Retinal pigment epithelial cell (primary cell): ENCODE results near the gene TNFRSF8.
"Not testable (repeated sequence)": the region's sequence is repeated elsewhere in the genome, so short reads cannot be mapped to it uniquely, and the experiment has no call there.

Experiments used
- DNase-seq: peaks from one replicate; pipeline ENCODE4 v3.0.0-alpha.2; 2010; ENCODE audit warnings: low read depth
- H3K4me3 ChIP-seq: 2 replicates; pipeline ENCODE4 v1.5.1; 2011; ENCODE audit warnings: mild to moderate bottlenecking, low read length, control low read depth, moderate library complexity
- CTCF ChIP-seq: conservative IDR thresholded peaks from 2 replicates; pipeline ENCODE4 v1.5.1; 2011; ENCODE audit warnings: low read depth, low read length, control low read depth, inconsistent platforms

TNFRSF8 gene

DNA sequence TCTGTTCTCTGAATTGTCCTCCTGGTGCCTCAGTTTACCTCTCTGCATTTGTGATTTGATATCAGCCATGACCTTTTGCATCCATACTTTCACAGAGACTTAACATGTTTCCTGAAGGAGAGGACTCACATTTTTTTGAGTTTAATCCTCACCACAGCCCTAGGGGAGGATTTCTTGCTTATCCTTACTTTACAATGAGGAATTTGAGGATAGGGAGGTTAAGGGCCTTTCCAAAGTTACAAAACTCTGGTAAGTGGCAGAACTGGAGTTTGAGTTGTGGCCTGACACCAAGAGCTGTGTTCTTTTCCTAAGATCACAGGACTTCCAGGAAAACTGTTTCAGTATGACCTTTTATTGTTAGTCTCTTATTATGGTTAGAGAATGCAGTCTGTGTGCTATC lies 34.2 kb downstream of the TNFRSF8 start:
- no peak for DNase-seq
- H3K4me3 ChIP-seq: no peak overlapping the region
- no peak for TF ChIP-seq CTCF

- H3K4me3 ChIP-seq: no peak overlapping the region
- DNase-seq: no peak
Measured at GRCh38 chr1:12098786-12099185, 35.7 kb downstream of the TNFRSF8 start.

GRCh38 chr1:12099610-12100009 lies 36.5 kb downstream of the TNFRSF8 start:
- no peak for DNase-seq
- TF ChIP-seq CTCF: no peak
- H3K4me3 ChIP-seq: no peak overlapping the region

More at GRCh38 chr1:12098786-12099185, 35.7 kb downstream of the TNFRSF8 start:
- no peak for TF ChIP-seq CTCF

GRCh38 chr1:12100071-12100470 lies 37.0 kb downstream of the TNFRSF8 start:
- H3K4me3 ChIP-seq: no peak overlapping the region
- TF ChIP-seq CTCF: no peak
- no peak for DNase-seq

GRCh38 chr1:12101120-12101519 lies 38.0 kb downstream of the TNFRSF8 start:
- DNase-seq, H3K4me3 ChIP-seq: not testable (repeated sequence)

DNA sequence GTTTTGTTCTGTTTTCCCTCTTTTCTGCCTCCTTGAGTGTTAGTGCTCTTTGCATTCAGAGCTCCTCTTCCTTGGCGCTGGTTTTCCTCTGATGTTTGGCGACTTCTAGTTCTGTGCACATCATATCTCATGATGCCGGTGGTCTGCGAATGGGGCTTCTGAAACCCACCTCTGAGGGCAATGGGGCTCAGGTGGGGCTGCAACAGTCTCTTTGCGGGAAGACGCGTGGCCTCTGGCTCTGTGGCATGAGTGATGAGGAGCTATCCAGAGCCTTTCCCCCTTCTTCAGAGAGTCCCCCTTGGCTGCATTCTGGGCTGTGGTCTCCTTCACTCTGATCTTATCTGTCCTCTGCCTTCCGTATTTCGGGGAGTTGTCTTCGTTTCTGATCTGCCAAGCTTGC lies 39.0 kb downstream of the TNFRSF8 start:
- TF ChIP-seq CTCF: no peak
- H3K4me3 ChIP-seq: no peak overlapping the region
- DNase-seq: no peak

GRCh38 chr1:12104417-12104816 lies 41.3 kb downstream of the TNFRSF8 start:
- H3K4me3 ChIP-seq: no peak overlapping the region
- TF ChIP-seq CTCF: no peak
- no peak for DNase-seq

GRCh38 chr1:12106153-12106552 lies 43.0 kb downstream of the TNFRSF8 start:
- no peak for TF ChIP-seq CTCF
- no peak overlapping the region for H3K4me3 ChIP-seq
- DNase-seq: no peak
